GM12878 (cell line): ENCODE measurements around the gene MAGIX. TPM values are rescaled to one million over a fixed set of nuclear protein-coding genes. Genes with fewer than 3 reads are reported as not detected.

Experiments
- ATAC-seq: fragments of 200-7000 bp; cut with Tn5 transposase; 3 replicates; pipeline ENCODE4 v1.9.1; 2020; ENCODE audit warnings: mild to moderate bottlenecking, moderate library complexity
- BruUV-seq: library from RNA; stranded (reverse); fragments of 400-500 nt; replicated peaks from 2 replicates; lab custom pipeline; 2021; lab: Mats Ljungman, UMichigan
- CTCF ChIA-PET: fragments of 300-600 bp; sonication (Branson Sonifier 250); formaldehyde crosslinking; extraction: SDS; loops from one replicate; lab custom pipeline; 2021; ENCODE audit warnings: inconsistent platforms; lab: Yijun Ruan, JAX
- POLR2A ChIA-PET: fragments of 350-600 bp; formaldehyde crosslinking; extraction: SDS; loops from one replicate; lab custom pipeline; 2021; ENCODE audit warnings: inconsistent platforms; lab: Charles Lee
- RAD21 ChIA-PET: fragments of 300-600 bp; sonication (Branson Sonifier 250); formaldehyde crosslinking; loops from one replicate; lab custom pipeline; 2023; ENCODE audit warnings: antibody characterized with exemption; ENCODE audit not compliant: unreplicated experiment; lab: Charles Lee
- SMC1A ChIA-PET: fragments of 300-600 bp; sonication (Branson Sonifier 250); formaldehyde crosslinking; loops from one replicate; lab custom pipeline; 2023; ENCODE audit not compliant: unreplicated experiment, uncharacterized antibody; lab: Charles Lee
- DNase-seq: peaks from one replicate; pipeline ENCODE4 v3.0.0-alpha.2; 2011; ENCODE audit warnings: low read depth, low spot score
- FAIRE-seq: peaks from 3 replicates; lab custom pipeline; 2011; peaks lifted over from hg19 to GRCh38; lab: Jason Lieb, UNC
- H2AFZ ChIP-seq: 2 replicates; pipeline ENCODE4 v1.6.0; 2011; ENCODE audit warnings: low read depth, low read length, control low read depth; ENCODE audit not compliant: control insufficient read depth
- H3K27ac ChIP-seq: 2 replicates; pipeline ENCODE4 v1.5.1; 2011; ENCODE audit warnings: control low read depth; ENCODE audit not compliant: control insufficient read depth, insufficient read depth
- H3K27me3 ChIP-seq, 2 experiments: replicated peaks in 1 of 2; 2 replicates each; pipeline versions ENCODE4 v1.6.0 to v1.6.1; 2011; ENCODE audit warnings: low read length in 1 of 2; ENCODE audit not compliant: control insufficient read depth in 2 of 2, insufficient read depth in 2 of 2
- H3K36me3 ChIP-seq, 2 experiments: 2 replicates each; pipeline ENCODE4 v1.5.1; 2011; ENCODE audit warnings: low read length in 1 of 2; ENCODE audit not compliant: control insufficient read depth in 2 of 2, insufficient read depth in 2 of 2
- H3K4me1 ChIP-seq: 2 replicates; pipeline ENCODE4 v1.6.1; 2011; ENCODE audit warnings: mild to moderate bottlenecking, low read length, moderate library complexity, mixed read lengths; ENCODE audit not compliant: control insufficient read depth, insufficient read depth
- H3K4me2 ChIP-seq: 2 replicates; pipeline ENCODE4 v1.6.0; 2011; ENCODE audit warnings: control low read depth; ENCODE audit not compliant: control insufficient read depth, insufficient read depth
- H3K4me3 ChIP-seq: fragments of 200-600 bp; sonication (generic); 2 replicates; pipeline ENCODE4 v1.5.1; 2016
- H3K79me2 ChIP-seq: 2 replicates; pipeline ENCODE4 v1.6.0; 2011; ENCODE audit warnings: low read length; ENCODE audit not compliant: control insufficient read depth, insufficient read depth
- H3K9ac ChIP-seq: 2 replicates; pipeline ENCODE4 v1.8.0; 2011; ENCODE audit warnings: low read length, control low read depth, mixed read lengths; ENCODE audit not compliant: control insufficient read depth, insufficient read depth
- H3K9me3 ChIP-seq: replicated peaks from 3 replicates; pipeline ENCODE4 v1.5.1; 2011; ENCODE audit warnings: mild to moderate bottlenecking, low read length; ENCODE audit not compliant: control insufficient read depth, insufficient read depth
- H4K20me1 ChIP-seq: 2 replicates; pipeline ENCODE4 v1.6.0; 2011; ENCODE audit not compliant: control insufficient read depth, insufficient read depth
- BHLHE40 ChIP-seq, 2 experiments: fragments of 450-650 bp in 1 of 2; IDR thresholded peaks; 2 replicates each; pipeline ENCODE4 v1.6.1; 2011 to 2017; ENCODE audit warnings: low read depth in 2 of 2, borderline replicate concordance in 1 of 2, improper control_type of control experiment in 1 of 2, low read length in 1 of 2, mild to moderate bottlenecking in 1 of 2
- IKZF1 ChIP-seq: fragments of 450-650 bp; conservative IDR thresholded peaks from 2 replicates; pipeline ENCODE4 v1.6.1; 2017; ENCODE audit warnings: antibody characterized with exemption, mild to moderate bottlenecking
- IKZF2 ChIP-seq, 2 experiments: fragments of 450-650 bp; IDR thresholded peaks; 2 replicates each; pipeline ENCODE4 v1.6.1; 2017; ENCODE audit warnings: mild to moderate bottlenecking in 2 of 2, moderate library complexity in 2 of 2
- MTA2 ChIP-seq: fragments of 450-650 bp; IDR thresholded peaks from 2 replicates; pipeline ENCODE4 v1.6.1; 2016; ENCODE audit warnings: low read depth, mild to moderate bottlenecking, moderate library complexity
- MXI1 ChIP-seq: fragments of 150-350 bp; IDR thresholded peaks from 2 replicates; pipeline ENCODE4 v1.6.1; 2011; ENCODE audit warnings: low read depth, mild to moderate bottlenecking, inconsistent platforms, low read length, improper control_type of control experiment
- PML ChIP-seq: IDR thresholded peaks from 2 replicates; pipeline ENCODE4 v1.6.1; 2012; ENCODE audit warnings: low read length, inconsistent platforms
- POLR2AphosphoS5 ChIP-seq: IDR thresholded peaks from 2 replicates; pipeline ENCODE4 v1.6.1; 2011; ENCODE audit warnings: mild to moderate bottlenecking, low read length, inconsistent platforms
- RB1 ChIP-seq: fragments of 450-650 bp; formaldehyde crosslinking; IDR thresholded peaks from 2 replicates; pipeline ENCODE4 v1.6.1; 2017; ENCODE audit warnings: mild to moderate bottlenecking, borderline replicate concordance
- RBBP5 ChIP-seq: fragments of 200-600 bp; sonication (generic); conservative IDR thresholded peaks from 2 replicates; pipeline ENCODE4 v1.6.1; 2016
- ZNF217 ChIP-seq: fragments of 450-650 bp; IDR thresholded peaks from 2 replicates; pipeline ENCODE4 v1.6.1; 2017; ENCODE audit warnings: antibody characterized with exemption, mild to moderate bottlenecking
- WGBS: methylation state at CpG from one replicate; pipeline ENCODE4 v1.1.6; 2016; ENCODE audit warnings: low lambda C conversion rate; ENCODE audit not compliant: insufficient replicate concordance, insufficient coverage; ENCODE audit errors: missing lambda C conversion rate; 5-methylcytosine and 5-hydroxymethylcytosine counted together
- in situ Hi-C: fragments of 300-500 bp; cut with MboI; formaldehyde crosslinking; loops from 9 replicates; pipeline ENCODE4 v1.14.3; 2018; ENCODE audit warnings: mixed read lengths
- intact Hi-C: fragments of 100-400 bp; cut with micrococcal nuclease; formaldehyde crosslinking; loops from one replicate; pipeline ENCODE4 v1.14.2; 2022; ENCODE audit not compliant: unreplicated experiment
- polyA plus RNA-seq, 11 experiments: library from polyadenylated mRNA; depleted of rRNA in 4 of 11; unstranded in 6 of 11; stranded (reverse) in 5 of 11; fragments of >200 nt; fragmentation: Nextera tagmentation in 4 of 11; fragmentation: Illumina TruSeq in 1 of 11; extraction: Ambion mirVana in 4 of 11; extraction: Trizol in 1 of 11; gene quantifications; 1 replicate in 1 of 11; 2 replicates in 10 of 11; pipeline versions ENCODE4 v1.2.1 to v1.2.3, GENCODE V29; 2011 to 2016; ENCODE audit warnings: inconsistent platforms in 2 of 11, missing spikeins in 2 of 11, low read depth in 1 of 11
- total RNA-seq, 4 experiments: library from RNA; depleted of rRNA in 3 of 4; stranded (reverse); fragments of >200 nt in 3 of 4; fragmentation: Illumina TruSeq in 1 of 4; extraction: Trizol in 1 of 4; gene quantifications; 2 replicates each; pipeline versions ENCODE4 v1.2.1 to v1.2.3, GENCODE V29; 2013 to 2021
- TF ChIP-seq, protein P1 (sequence below): IDR thresholded peaks from 2 replicates; pipeline ENCODE4 v1.6.1; 2011; ENCODE audit warnings: low read depth, low read length, improper control_type of control experiment, borderline replicate concordance
- TF ChIP-seq, protein P2 (sequence below): fragments of 450-650 bp; IDR thresholded peaks from 2 replicates; pipeline ENCODE4 v1.6.1; 2017; ENCODE audit warnings: mild to moderate bottlenecking
- TF ChIP-seq, protein P3 (sequence below): fragments of 450-650 bp; formaldehyde crosslinking; IDR thresholded peaks from 2 replicates; pipeline ENCODE4 v1.5.0; 2022; ENCODE audit warnings: mild to moderate bottlenecking, missing genetic modification characterization

The MAGIX gene
- total and polyA plus RNA-seq, 10 of the 15 experiments (the other 5 are each of a cell fraction or from before 2014, with no cell fraction given) = 0.03 to 2.5 (median 0.82) TPM

GRCh38 chrX:49209434-49210251 lies 47.1 kb downstream of the MAGIX start:
- H3K27me3 ChIP-seq = no peaks in the 10 kb centered on the region
- no peak for DNase-seq
- no peaks in the 10 kb centered on the region for H3K36me3 ChIP-seq
- CTCF ChIA-PET = interaction anchor here (3.5 kb wide), 1 partner anchor 17 kb away, joined by 17 read pairs; no protein-coding TSS in a partner anchor
- intact Hi-C loops = no loop called here
- no peaks in the 10 kb centered on the region for H4K20me1 ChIP-seq
- POLR2A ChIA-PET = no interaction called here
- in situ Hi-C loops = no loop called here
- no peak overlapping the region for H3K27ac ChIP-seq
- no peaks in the 10 kb centered on the region for H3K4me1 ChIP-seq
- SMC1A ChIA-PET = no interaction called here
- H3K4me3 ChIP-seq = no peak overlapping the region
- no TSS peak for BruUV-seq
- H3K9ac ChIP-seq = no peak overlapping the region
- FAIRE-seq = no peak
- TF ChIP-seq RBBP5 = no peak
- TF ChIP-seq, protein P1, sequence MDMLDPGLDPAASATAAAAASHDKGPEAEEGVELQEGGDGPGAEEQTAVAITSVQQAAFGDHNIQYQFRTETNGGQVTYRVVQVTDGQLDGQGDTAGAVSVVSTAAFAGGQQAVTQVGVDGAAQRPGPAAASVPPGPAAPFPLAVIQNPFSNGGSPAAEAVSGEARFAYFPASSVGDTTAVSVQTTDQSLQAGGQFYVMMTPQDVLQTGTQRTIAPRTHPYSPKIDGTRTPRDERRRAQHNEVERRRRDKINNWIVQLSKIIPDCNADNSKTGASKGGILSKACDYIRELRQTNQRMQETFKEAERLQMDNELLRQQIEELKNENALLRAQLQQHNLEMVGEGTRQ = no peak
- TF ChIP-seq, protein P2, sequence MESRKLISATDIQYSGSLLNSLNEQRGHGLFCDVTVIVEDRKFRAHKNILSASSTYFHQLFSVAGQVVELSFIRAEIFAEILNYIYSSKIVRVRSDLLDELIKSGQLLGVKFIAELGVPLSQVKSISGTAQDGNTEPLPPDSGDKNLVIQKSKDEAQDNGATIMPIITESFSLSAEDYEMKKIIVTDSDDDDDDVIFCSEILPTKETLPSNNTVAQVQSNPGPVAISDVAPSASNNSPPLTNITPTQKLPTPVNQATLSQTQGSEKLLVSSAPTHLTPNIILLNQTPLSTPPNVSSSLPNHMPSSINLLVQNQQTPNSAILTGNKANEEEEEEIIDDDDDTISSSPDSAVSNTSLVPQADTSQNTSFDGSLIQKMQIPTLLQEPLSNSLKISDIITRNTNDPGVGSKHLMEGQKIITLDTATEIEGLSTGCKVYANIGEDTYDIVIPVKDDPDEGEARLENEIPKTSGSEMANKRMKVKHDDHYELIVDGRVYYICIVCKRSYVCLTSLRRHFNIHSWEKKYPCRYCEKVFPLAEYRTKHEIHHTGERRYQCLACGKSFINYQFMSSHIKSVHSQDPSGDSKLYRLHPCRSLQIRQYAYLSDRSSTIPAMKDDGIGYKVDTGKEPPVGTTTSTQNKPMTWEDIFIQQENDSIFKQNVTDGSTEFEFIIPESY = no peak
- no peak for TF ChIP-seq POLR2AphosphoS5
- TF ChIP-seq MTA2 = no peak
- TF ChIP-seq IKZF2 (IDR thresholded peaks at IDR 0.05) = no peak
- TF ChIP-seq PML = no peak
- no peak for TF ChIP-seq RB1
- TF ChIP-seq MXI1 = no peak
- no peak for TF ChIP-seq IKZF1
- TF ChIP-seq ZNF217 = no peak
- TF ChIP-seq, protein P3, sequence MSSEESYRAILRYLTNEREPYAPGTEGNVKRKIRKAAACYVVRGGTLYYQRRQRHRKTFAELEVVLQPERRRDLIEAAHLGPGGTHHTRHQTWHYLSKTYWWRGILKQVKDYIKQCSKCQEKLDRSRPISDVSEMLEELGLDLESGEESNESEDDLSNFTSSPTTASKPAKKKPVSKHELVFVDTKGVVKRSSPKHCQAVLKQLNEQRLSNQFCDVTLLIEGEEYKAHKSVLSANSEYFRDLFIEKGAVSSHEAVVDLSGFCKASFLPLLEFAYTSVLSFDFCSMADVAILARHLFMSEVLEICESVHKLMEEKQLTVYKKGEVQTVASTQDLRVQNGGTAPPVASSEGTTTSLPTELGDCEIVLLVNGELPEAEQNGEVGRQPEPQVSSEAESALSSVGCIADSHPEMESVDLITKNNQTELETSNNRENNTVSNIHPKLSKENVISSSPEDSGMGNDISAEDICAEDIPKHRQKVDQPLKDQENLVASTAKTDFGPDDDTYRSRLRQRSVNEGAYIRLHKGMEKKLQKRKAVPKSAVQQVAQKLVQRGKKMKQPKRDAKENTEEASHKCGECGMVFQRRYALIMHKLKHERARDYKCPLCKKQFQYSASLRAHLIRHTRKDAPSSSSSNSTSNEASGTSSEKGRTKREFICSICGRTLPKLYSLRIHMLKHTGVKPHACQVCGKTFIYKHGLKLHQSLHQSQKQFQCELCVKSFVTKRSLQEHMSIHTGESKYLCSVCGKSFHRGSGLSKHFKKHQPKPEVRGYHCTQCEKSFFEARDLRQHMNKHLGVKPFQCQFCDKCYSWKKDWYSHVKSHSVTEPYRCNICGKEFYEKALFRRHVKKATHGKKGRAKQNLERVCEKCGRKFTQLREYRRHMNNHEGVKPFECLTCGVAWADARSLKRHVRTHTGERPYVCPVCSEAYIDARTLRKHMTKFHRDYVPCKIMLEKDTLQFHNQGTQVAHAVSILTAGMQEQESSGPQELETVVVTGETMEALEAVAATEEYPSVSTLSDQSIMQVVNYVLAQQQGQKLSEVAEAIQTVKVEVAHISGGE (CRISPR knock-in tag) = no peak
- no peak for TF ChIP-seq BHLHE40 (IDR thresholded peaks at IDR 0.05; ENCODE audit: borderline replicate concordance in 1 of 2, low read depth in 2 of 2, low read length in 1 of 2)
- 25% methylated on average over 28 of the region's 28 CpGs for WGBS
- H3K4me2 ChIP-seq = no peak overlapping the region
- ATAC-seq = no peak
- H3K79me2 ChIP-seq = no peaks in the 10 kb centered on the region
- RAD21 ChIA-PET = interaction anchor here (1.1 kb wide), 1 partner anchor 19 kb away, joined by 3 read pairs; no protein-coding TSS in a partner anchor
- H2AFZ ChIP-seq = no peak overlapping the region
- H3K9me3 ChIP-seq = no peaks in the 10 kb centered on the region
